Measurements from ENCODE around the gene TNRC6C. TPM values are rescaled to one million over a fixed set of nuclear protein-coding genes. Genes with fewer than 3 reads are reported as not detected.

Gene TNRC6C
- total and polyA plus RNA-seq, 2 experiments from 2014 or later = 10.1 to 16.6 TPM

DNA sequence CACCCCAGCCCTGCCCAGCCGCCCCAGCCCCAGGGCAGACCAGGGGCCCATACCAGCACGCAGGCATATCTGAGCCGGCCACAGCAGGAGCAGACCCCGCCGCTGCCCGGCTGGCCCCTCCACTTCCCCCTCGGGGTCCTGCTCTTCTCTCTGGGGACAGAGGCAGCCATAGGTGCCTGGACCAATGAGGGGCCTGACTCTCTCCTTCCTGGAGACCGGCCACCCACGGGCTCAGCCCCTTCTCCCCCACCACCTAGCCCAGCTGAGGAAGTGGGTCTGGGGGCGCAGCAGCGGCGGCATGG, 166.3 kb downstream of the TNRC6C start:
- H2AFZ ChIP-seq = no peak overlapping the region
- H3K4me1 Mint-ChIP-seq = peaks cover 15% of the 10 kb centered on the region
- H3K4me3 Mint-ChIP-seq = no peak overlapping the region
- no peak for DNase-seq (ENCODE audit: low spot score)
- no peaks in the 10 kb centered on the region for H3K9me2 ChIP-seq (ENCODE audit: insufficient read depth)
- H4K20me1 ChIP-seq (replicated peaks; ENCODE audit: insufficient read depth) = no peaks in the 10 kb centered on the region
- no peaks in the 10 kb centered on the region for H3K27me3 ChIP-seq (ENCODE audit: insufficient read depth)
- ATAC-seq = no peak
- H3K27ac Mint-ChIP-seq = no peak overlapping the region
- no peak overlapping the region for H3K4me3 ChIP-seq
- no peak overlapping the region for H3K4me2 ChIP-seq
- peaks cover 27% of the 10 kb centered on the region for H3K36me3 Mint-ChIP-seq (ENCODE audit: low read depth)
- peaks cover 18% of the 10 kb centered on the region for H3K4me1 ChIP-seq (ENCODE audit: insufficient read depth)
- H3K36me3 ChIP-seq (ENCODE audit: insufficient read depth) = 0 out of 2 replicates have a peak, but pooled peaks cover 5% of the 10 kb centered on the region
- no peaks in the 10 kb centered on the region for H3F3A ChIP-seq (replicated peaks; ENCODE audit: low read depth)
- TF ChIP-seq, protein P1, sequence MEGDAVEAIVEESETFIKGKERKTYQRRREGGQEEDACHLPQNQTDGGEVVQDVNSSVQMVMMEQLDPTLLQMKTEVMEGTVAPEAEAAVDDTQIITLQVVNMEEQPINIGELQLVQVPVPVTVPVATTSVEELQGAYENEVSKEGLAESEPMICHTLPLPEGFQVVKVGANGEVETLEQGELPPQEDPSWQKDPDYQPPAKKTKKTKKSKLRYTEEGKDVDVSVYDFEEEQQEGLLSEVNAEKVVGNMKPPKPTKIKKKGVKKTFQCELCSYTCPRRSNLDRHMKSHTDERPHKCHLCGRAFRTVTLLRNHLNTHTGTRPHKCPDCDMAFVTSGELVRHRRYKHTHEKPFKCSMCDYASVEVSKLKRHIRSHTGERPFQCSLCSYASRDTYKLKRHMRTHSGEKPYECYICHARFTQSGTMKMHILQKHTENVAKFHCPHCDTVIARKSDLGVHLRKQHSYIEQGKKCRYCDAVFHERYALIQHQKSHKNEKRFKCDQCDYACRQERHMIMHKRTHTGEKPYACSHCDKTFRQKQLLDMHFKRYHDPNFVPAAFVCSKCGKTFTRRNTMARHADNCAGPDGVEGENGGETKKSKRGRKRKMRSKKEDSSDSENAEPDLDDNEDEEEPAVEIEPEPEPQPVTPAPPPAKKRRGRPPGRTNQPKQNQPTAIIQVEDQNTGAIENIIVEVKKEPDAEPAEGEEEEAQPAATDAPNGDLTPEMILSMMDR (conservative IDR thresholded peaks at IDR 0.05; ENCODE audit: low read depth in 2 of 2) = no peak
- TF ChIP-seq ZNF114 (CRISPR knock-in tag; IDR thresholded peaks at IDR 0.05) = no peak
- TF ChIP-seq NANOG (IDR thresholded peaks at IDR 0.05; ENCODE audit: borderline replicate concordance) = no peak
- TF ChIP-seq, protein P2, sequence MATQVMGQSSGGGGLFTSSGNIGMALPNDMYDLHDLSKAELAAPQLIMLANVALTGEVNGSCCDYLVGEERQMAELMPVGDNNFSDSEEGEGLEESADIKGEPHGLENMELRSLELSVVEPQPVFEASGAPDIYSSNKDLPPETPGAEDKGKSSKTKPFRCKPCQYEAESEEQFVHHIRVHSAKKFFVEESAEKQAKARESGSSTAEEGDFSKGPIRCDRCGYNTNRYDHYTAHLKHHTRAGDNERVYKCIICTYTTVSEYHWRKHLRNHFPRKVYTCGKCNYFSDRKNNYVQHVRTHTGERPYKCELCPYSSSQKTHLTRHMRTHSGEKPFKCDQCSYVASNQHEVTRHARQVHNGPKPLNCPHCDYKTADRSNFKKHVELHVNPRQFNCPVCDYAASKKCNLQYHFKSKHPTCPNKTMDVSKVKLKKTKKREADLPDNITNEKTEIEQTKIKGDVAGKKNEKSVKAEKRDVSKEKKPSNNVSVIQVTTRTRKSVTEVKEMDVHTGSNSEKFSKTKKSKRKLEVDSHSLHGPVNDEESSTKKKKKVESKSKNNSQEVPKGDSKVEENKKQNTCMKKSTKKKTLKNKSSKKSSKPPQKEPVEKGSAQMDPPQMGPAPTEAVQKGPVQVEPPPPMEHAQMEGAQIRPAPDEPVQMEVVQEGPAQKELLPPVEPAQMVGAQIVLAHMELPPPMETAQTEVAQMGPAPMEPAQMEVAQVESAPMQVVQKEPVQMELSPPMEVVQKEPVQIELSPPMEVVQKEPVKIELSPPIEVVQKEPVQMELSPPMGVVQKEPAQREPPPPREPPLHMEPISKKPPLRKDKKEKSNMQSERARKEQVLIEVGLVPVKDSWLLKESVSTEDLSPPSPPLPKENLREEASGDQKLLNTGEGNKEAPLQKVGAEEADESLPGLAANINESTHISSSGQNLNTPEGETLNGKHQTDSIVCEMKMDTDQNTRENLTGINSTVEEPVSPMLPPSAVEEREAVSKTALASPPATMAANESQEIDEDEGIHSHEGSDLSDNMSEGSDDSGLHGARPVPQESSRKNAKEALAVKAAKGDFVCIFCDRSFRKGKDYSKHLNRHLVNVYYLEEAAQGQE (IDR thresholded peaks at IDR 0.05; ENCODE audit: unreplicated experiment) = no peak
- no peak for TF ChIP-seq EZH2 (IDR thresholded peaks at IDR 0.05; ENCODE audit: low read depth, unreplicated experiment)
- TF ChIP-seq POLR2AphosphoS5 (IDR thresholded peaks at IDR 0.05; ENCODE audit: low read depth) = no peak
- TF ChIP-seq ETS1 (IDR thresholded peaks at IDR 0.05) = no peak
- no peak for TF ChIP-seq EZH2phosphoT487 (IDR thresholded peaks at IDR 0.05; ENCODE audit: unreplicated experiment)
- TF ChIP-seq ZNF331 (CRISPR knock-in tag; IDR thresholded peaks at IDR 0.05; ENCODE audit: low read depth) = no peak
- TF ChIP-seq ZNF462 (CRISPR knock-in tag; IDR thresholded peaks at IDR 0.05) = no peak
- no peak for TF ChIP-seq JUNB (IDR thresholded peaks at IDR 0.05; ENCODE audit: unreplicated experiment)
- no peak for TF ChIP-seq CREB1 (CRISPR knock-in tag; IDR thresholded peaks at IDR 0.05; ENCODE audit: low read depth)
- no peak for TF ChIP-seq STAT1 (IDR thresholded peaks at IDR 0.05; ENCODE audit: unreplicated experiment)
- H3K27me3 Mint-ChIP-seq (ENCODE audit: insufficient read depth, low read depth, poor library complexity) = peaks cover 12% of the 10 kb centered on the region
- 0 out of 2 replicates have a peak, but pooled peaks cover 5% of the 10 kb centered on the region for H3K79me2 ChIP-seq (replicated peaks; ENCODE audit: insufficient read depth)
- no peaks in the 10 kb centered on the region for H3K9me3 Mint-ChIP-seq
- no peak overlapping the region for H3K27ac ChIP-seq (ENCODE audit: low read depth)

All from GM23338 (cell line).